ENCODE measurements around the gene GIGYF1.
"Not testable (repeated sequence)": the region's sequence is repeated elsewhere in the genome, so short reads cannot be mapped to it uniquely, and the experiment has no call there.

GIGYF1 gene

GRCh38 chr7:100694098-100694745 lies at the start of gene GIGYF1:
GIGYF1 (minus strand) TSS chr7:100694250; CDS start chr7:100688238, 6,012 bp downstream.
- DNase-seq (ENCODE audit: low spot score): peak; percentile 79

- no peak for DNase-seq (ENCODE audit: low spot score)
Measured at GRCh38 chr7:100739934-100740333, 45.9 kb upstream of the GIGYF1 start.

- DNase-seq (ENCODE audit: low spot score): no peak
Measured at GRCh38 chr7:100736671-100737070, 42.6 kb upstream of the GIGYF1 start.

- DNase-seq (ENCODE audit: low spot score): no peak
Measured at GRCh38 chr7:100735730-100736129, 41.7 kb upstream of the GIGYF1 start.

GRCh38 chr7:100731937-100732636 lies 38.0 kb upstream of the GIGYF1 start:
- no peak for DNase-seq (ENCODE audit: low spot score)

- no peak for DNase-seq (ENCODE audit: low spot score)
Measured at GRCh38 chr7:100730136-100730800, 36.2 kb upstream of the GIGYF1 start.

GRCh38 chr7:100728196-100728595 lies 34.1 kb upstream of the GIGYF1 start:
- DNase-seq (ENCODE audit: low spot score): no peak

GRCh38 chr7:100726996-100727761 lies 33.1 kb upstream of the GIGYF1 start:
- DNase-seq (ENCODE audit: low spot score): no peak

GRCh38 chr7:100724364-100724763 lies 30.3 kb upstream of the GIGYF1 start:
- not testable (repeated sequence) for DNase-seq (ENCODE audit: low spot score)

- DNase-seq (ENCODE audit: low spot score): no peak
Measured at GRCh38 chr7:100723732-100724275, 29.8 kb upstream of the GIGYF1 start.

- no peak for DNase-seq (ENCODE audit: low spot score)
Measured at GRCh38 chr7:100722480-100723212, 28.6 kb upstream of the GIGYF1 start.

- no peak for DNase-seq (ENCODE audit: low spot score)
Measured at GRCh38 chr7:100721505-100721812, 27.4 kb upstream of the GIGYF1 start.

- no peak for DNase-seq (ENCODE audit: low spot score)
Measured at GRCh38 chr7:100720671-100721504, 26.8 kb upstream of the GIGYF1 start.

GRCh38 chr7:100720279-100720670 lies 26.2 kb upstream of the GIGYF1 start, which contains the start of gene EPO:
EPO (plus strand) TSS chr7:100720468; CDS start chr7:100720981, 513 bp downstream.
- DNase-seq (ENCODE audit: low spot score): no peak

GRCh38 chr7:100719523-100720278 lies 25.7 kb upstream of the GIGYF1 start:
- DNase-seq (ENCODE audit: low spot score): no peak

GRCh38 chr7:100717073-100717472 lies 23.0 kb upstream of the GIGYF1 start:
- not testable (repeated sequence) for DNase-seq (ENCODE audit: low spot score)

GRCh38 chr7:100714725-100715124 lies 20.7 kb upstream of the GIGYF1 start:
- no peak for DNase-seq (ENCODE audit: low spot score)

- DNase-seq (ENCODE audit: low spot score): no peak
Measured at GRCh38 chr7:100711369-100711768, 17.3 kb upstream of the GIGYF1 start.

GRCh38 chr7:100710452-100710851 lies 16.4 kb upstream of the GIGYF1 start:
- DNase-seq (ENCODE audit: low spot score): no peak

- no peak for DNase-seq (ENCODE audit: low spot score)
Measured at GRCh38 chr7:100708395-100708794, 14.3 kb upstream of the GIGYF1 start.
